Parathyroid adenoma (tissue), 2 donors: ENCODE results near the gene DTX3L.

Experiments used
- H2AFZ ChIP-seq: fragments of 300-600 bp; sonication (generic); one replicate; pipeline ENCODE4 v1.7.0; 2017; ENCODE audit warnings: antibody characterized with exemption, mild to moderate bottlenecking
- H3K27ac ChIP-seq: fragments of 300-600 bp; sonication (generic); one replicate; pipeline ENCODE4 v1.7.0; 2017
- H3K27me3 ChIP-seq: fragments of 300-600 bp; sonication (generic); one replicate; pipeline ENCODE4 v1.7.0; 2017; ENCODE audit warnings: low read length; ENCODE audit not compliant: control insufficient read depth, insufficient read depth
- H3K36me3 ChIP-seq: fragments of 300-600 bp; sonication (generic); one replicate; pipeline ENCODE4 v1.7.0; 2017; ENCODE audit warnings: low read length; ENCODE audit not compliant: control insufficient read depth, insufficient read depth
- H3K4me1 ChIP-seq: fragments of 300-600 bp; sonication (generic); one replicate; pipeline ENCODE4 v1.7.0; 2017; ENCODE audit warnings: control low read depth
- H3K4me2 ChIP-seq: fragments of 300-600 bp; sonication (generic); one replicate; pipeline ENCODE4 v1.7.0; 2017; ENCODE audit warnings: low read length
- H3K4me3 ChIP-seq: fragments of 300-600 bp; sonication (generic); one replicate; pipeline ENCODE4 v1.7.0; 2017; ENCODE audit warnings: low read depth, low read length
- H3K79me2 ChIP-seq: fragments of 300-600 bp; sonication (generic); one replicate; pipeline ENCODE4 v1.7.0; 2017; ENCODE audit warnings: control low read depth
- H3K9ac ChIP-seq: fragments of 300-600 bp; sonication (generic); one replicate; pipeline ENCODE4 v1.7.0; 2017; ENCODE audit warnings: mild to moderate bottlenecking
- H3K9me3 ChIP-seq: fragments of 300-600 bp; sonication (generic); one replicate; pipeline ENCODE4 v1.7.0; 2017; ENCODE audit warnings: low read length; ENCODE audit not compliant: control insufficient read depth
- TF ChIP-seq, protein P1 (sequence below): fragments of 300-600 bp; sonication (generic); IDR thresholded peaks from one replicate; pipeline ENCODE4 v1.7.0; 2017; ENCODE audit warnings: antibody characterized with exemption, mild to moderate bottlenecking
- donor health status: primary hyperparathyroidism.

The DTX3L gene

DNA sequence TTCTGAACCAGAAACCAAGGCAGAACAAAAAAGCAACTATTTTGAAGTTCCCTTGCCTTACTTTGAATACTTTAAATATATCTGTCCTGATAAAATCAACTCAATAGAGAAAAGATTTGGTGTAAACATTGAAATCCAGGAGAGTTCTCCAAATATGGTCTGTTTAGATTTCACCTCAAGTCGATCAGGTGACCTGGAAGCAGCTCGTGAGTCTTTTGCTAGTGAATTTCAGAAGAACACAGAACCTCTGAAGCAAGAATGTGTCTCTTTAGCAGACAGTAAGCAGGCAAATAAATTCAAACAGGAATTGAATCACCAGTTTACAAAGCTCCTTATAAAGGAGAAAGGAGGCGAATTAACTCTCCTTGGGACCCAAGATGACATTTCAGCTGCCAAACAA lies 4.6 kb downstream of the DTX3L start:
- H3K36me3 ChIP-seq = no peaks in the 10 kb centered on the region

DNA sequence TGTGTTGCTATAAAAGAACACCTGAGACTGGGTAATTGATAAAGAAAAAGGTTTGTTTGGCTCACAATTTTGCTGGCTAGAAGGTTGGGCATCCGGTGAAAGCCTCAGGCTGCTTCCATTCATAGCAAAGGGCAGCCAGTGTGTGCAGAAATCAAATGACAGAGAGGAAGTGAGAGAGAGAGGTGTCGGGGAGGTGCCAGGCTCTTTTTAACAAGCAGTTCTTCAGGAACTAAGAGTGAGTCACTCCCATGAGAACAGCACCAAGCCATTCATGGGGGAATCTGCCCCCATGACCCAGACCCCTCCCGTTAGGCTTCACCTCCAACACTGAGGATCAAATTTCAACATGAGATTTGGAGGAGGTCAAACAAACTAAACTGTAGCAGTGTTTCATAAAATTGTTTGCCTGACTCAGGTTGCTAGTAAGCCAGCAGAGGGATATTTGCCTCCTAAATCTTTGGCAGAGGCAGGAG lies 8.8 kb downstream of the DTX3L start:
- H3K36me3 ChIP-seq = no peaks in the 10 kb centered on the region
- H3K9me3 ChIP-seq = no peaks in the 10 kb centered on the region
- no peak overlapping the region for H3K4me2 ChIP-seq
- peak overlapping the region; percentile 78 for H3K27ac ChIP-seq
- no peak overlapping the region for H3K9ac ChIP-seq
- H3K4me1 ChIP-seq = peaks cover 28% of the 10 kb centered on the region
- H3K4me3 ChIP-seq = no peak overlapping the region
- no peaks in the 10 kb centered on the region for H3K79me2 ChIP-seq
- TF ChIP-seq, protein P1, sequence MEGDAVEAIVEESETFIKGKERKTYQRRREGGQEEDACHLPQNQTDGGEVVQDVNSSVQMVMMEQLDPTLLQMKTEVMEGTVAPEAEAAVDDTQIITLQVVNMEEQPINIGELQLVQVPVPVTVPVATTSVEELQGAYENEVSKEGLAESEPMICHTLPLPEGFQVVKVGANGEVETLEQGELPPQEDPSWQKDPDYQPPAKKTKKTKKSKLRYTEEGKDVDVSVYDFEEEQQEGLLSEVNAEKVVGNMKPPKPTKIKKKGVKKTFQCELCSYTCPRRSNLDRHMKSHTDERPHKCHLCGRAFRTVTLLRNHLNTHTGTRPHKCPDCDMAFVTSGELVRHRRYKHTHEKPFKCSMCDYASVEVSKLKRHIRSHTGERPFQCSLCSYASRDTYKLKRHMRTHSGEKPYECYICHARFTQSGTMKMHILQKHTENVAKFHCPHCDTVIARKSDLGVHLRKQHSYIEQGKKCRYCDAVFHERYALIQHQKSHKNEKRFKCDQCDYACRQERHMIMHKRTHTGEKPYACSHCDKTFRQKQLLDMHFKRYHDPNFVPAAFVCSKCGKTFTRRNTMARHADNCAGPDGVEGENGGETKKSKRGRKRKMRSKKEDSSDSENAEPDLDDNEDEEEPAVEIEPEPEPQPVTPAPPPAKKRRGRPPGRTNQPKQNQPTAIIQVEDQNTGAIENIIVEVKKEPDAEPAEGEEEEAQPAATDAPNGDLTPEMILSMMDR = no peak
- H2AFZ ChIP-seq = peak overlapping the region; percentile 56
- H3K27me3 ChIP-seq = no peaks in the 10 kb centered on the region

More for the DNA sequence above, 4.6 kb downstream of the DTX3L start:
- H3K79me2 ChIP-seq = no peaks in the 10 kb centered on the region
- peak overlapping the region; percentile 88 for H3K27ac ChIP-seq
- TF ChIP-seq, protein P1 = no peak
- H3K9ac ChIP-seq = no peak overlapping the region
- H3K9me3 ChIP-seq = no peaks in the 10 kb centered on the region
- no peaks in the 10 kb centered on the region for H3K27me3 ChIP-seq
- H3K4me2 ChIP-seq = peak overlapping the region; percentile 59
- peak overlapping the region; percentile 28 for H2AFZ ChIP-seq
- H3K4me3 ChIP-seq = peak overlapping the region; percentile 4
- peaks cover 28% of the 10 kb centered on the region for H3K4me1 ChIP-seq

DNA sequence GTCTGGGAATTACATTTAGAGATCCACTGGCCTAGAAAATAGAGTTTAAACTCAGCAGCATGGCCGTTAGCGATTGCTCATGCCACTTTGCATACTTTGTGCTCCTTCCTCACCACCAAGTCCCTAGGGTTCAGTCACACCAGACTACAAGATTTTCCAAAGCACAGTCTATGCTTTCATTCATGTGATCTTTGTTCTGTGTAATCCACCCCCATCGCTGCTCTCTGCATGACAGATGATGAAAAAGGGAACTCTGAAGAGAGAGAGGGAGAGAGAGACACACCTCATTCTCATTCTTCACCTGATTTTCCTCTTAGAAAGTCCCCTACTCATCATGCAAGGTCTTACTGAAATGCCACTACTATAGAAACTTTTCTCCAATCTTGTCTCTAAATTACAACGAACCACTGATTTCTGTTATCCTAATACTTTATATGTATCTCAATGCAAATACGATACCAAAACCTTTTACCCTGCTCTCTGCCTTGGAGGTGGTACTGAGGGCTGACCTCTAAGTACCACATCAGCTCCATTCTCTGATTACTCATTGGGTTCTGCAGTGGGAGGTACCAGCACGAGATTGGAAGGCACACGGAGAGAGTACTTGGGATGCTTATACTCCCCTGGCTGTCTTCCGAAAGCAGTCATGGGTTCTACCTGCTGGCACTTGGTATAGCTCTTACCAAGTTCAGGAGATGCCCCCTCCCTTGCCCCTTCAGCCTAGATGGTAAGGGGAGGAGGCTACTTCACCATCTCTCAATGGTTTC lies 12.2 kb downstream of the DTX3L start:
- Histone ChIP-seq H2AFZ (no peak overlapping the region), H3K36me3 (no peaks in the 10 kb centered on the region), H3K79me2 (no peaks in the 10 kb centered on the region), H3K4me1 (peaks cover 10% of the 10 kb centered on the region), H3K9ac (no peak overlapping the region), H3K4me3 (no peak overlapping the region), H3K27me3 (no peaks in the 10 kb centered on the region), H3K27ac (no peak overlapping the region), H3K4me2 (no peak overlapping the region), H3K9me3 (no peaks in the 10 kb centered on the region)
- TF ChIP-seq, protein P1 = no peak

DNA sequence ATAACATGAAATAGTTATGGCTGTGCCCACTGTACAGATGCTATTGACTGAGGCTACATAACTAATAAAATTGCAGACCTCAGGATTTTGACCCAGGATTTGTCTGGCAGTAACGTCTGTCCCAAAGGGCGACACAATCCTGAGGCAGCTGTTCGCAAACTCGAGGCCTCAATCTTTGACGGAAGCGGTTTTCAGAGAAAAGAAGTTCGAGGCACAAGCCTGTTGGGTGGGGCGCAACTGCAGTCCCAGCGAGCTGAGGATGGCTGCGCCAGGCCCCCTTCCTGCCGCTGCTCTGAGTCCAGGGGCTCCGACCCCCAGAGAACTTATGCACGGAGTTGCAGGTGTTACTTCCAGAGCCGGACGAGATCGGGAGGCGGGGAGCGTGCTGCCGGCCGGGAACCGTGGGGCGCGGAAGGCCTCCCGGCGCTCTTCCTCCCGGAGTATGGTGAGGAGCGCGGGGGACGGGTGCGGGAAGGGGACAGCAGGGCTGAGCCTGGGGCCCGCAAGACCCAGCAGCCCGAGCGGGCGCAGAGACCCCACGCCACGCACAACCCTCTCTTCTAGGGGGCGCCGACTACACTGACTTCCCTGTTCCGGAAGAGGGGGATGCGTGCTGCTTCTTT lies 13.4 kb downstream of the DTX3L start, which contains the start of gene PARP15:
Gene PARP15 (plus strand): TSS at position 242 of the 623 bp plus-strand sequence. CDS start 18 bp downstream, at position 260.
- Histone ChIP-seq H3K4me3 (no peak within 1 kb of the TSS), H3K9ac (no peak within 1 kb of the TSS), H3K27me3 (no peaks in the 10 kb centered on the region), H3K9me3 (no peaks in the 10 kb centered on the region), H3K79me2 (no peaks in the 10 kb centered on the region), H2AFZ (peak within 1 kb of the TSS; percentile 77), H3K36me3 (peaks cover 3% of the 10 kb centered on the region), H3K4me1 (peaks cover 10% of the 10 kb centered on the region), H3K27ac (no peak within 1 kb of the TSS), H3K4me2 (no peak within 1 kb of the TSS)
- TF ChIP-seq, protein P1 = no peak
